Sigmoid colon (tissue), 4 donors: ENCODE data around the gene SNRNP40.
A peak's percentile ranks its signal among the peaks of the same experiment; 100 is the strongest.

Experiments used
- CTCF ChIP-seq, 4 experiments: fragments of 450-650 bp in 3 of 4; fragments of 200-600 bp in 1 of 4; IDR thresholded peaks; one replicate each; pipeline ENCODE4 v1.5.1; 2016 to 2019; ENCODE audit warnings: antibody characterized with exemption in 4 of 4, mild to moderate bottlenecking in 3 of 4, moderate library complexity in 2 of 4
- POLR2AphosphoS5 ChIP-seq, 4 donors: sonication (generic); formaldehyde crosslinking; IDR thresholded peaks; one replicate each; pipeline ENCODE4 v1.6.1; 2017; ENCODE audit warnings: antibody characterized with exemption in 4 of 4

GRCh38 chr1:31296486-31297276, at the start of gene SNRNP40, which contains the start of gene ZCCHC17:
- no peak for TF ChIP-seq CTCF (IDR thresholded peaks at IDR 0.05)
- TF ChIP-seq POLR2AphosphoS5 (IDR thresholded peaks at IDR 0.05), result peak; percentile 78 to 96 (median 90)
